Left renal cortex interstitium (tissue), 4 donors: Measurements from ENCODE around the gene PPP1R15B. TPM values are rescaled to one million over a fixed set of nuclear protein-coding genes. Genes with fewer than 3 reads are reported as not detected.

Experiments
- DNase-seq, 4 donors: peaks; one replicate each; pipeline ENCODE4 v3.0.0-alpha.2; 2013; ENCODE audit warnings: low read depth in 4 of 4, low spot score in 2 of 4, missing footprints in 1 of 4
- polyA plus RNA-seq, 4 donors: library from polyadenylated mRNA; unstranded; fragments of 120-200 nt; gene quantifications; one replicate each; pipeline ENCODE4 v1.2.1, GENCODE V29; 2013; ENCODE audit not compliant: insufficient read length in 4 of 4

PPP1R15B gene
- polyA plus RNA-seq, 4 donors = 35.4 to 41.5 (median 37.8) TPM

- no peak for DNase-seq
Measured at GRCh38 chr1:204368996-204369726, 42.5 kb downstream of the PPP1R15B start.

GRCh38 chr1:204367956-204368355 is 43.7 kb downstream of the PPP1R15B start:
- DNase-seq = no peak

GRCh38 chr1:204367193-204367858 is 44.3 kb downstream of the PPP1R15B start:
- DNase-seq = no peak

GRCh38 chr1:204366759-204367158 is 44.9 kb downstream of the PPP1R15B start:
- DNase-seq = no peak

GRCh38 chr1:204363335-204364114 is 48.1 kb downstream of the PPP1R15B start:
- DNase-seq = peak in 2 of 4 donors; percentile 70 to 77

- no peak for DNase-seq
Measured at GRCh38 chr1:204362984-204363334, 48.7 kb downstream of the PPP1R15B start.

GRCh38 chr1:204361781-204362180 is 49.8 kb downstream of the PPP1R15B start:
- DNase-seq = no peak

GRCh38 chr1:204361341-204361771 is 50.3 kb downstream of the PPP1R15B start:
- DNase-seq = no peak

- DNase-seq = no peak
Measured at GRCh38 chr1:204360314-204360713, 51.3 kb downstream of the PPP1R15B start.

- peak in 1 of 4 donors; percentile 54 for DNase-seq
Measured at GRCh38 chr1:204359474-204360255, 52.0 kb downstream of the PPP1R15B start, which contains the start of gene PLEKHA6. PLEKHA6 (minus strand) TSS chr1:204359929; CDS start chr1:204273727, 86,202 bp downstream.

- DNase-seq = no peak
Measured at GRCh38 chr1:204359131-204359473, 52.5 kb downstream of the PPP1R15B start.

GRCh38 chr1:204358605-204359004 is 53.0 kb downstream of the PPP1R15B start:
- no peak for DNase-seq

- DNase-seq = no peak
Measured at GRCh38 chr1:204357551-204358490, 53.8 kb downstream of the PPP1R15B start.

GRCh38 chr1:204356997-204357396 is 54.6 kb downstream of the PPP1R15B start:
- DNase-seq = no peak

GRCh38 chr1:204355913-204356312 is 55.7 kb downstream of the PPP1R15B start:
- DNase-seq = no peak

- DNase-seq = no peak
Measured at GRCh38 chr1:204354579-204354978, 57.0 kb downstream of the PPP1R15B start.
